HG03159 (cell line): Measurements from ENCODE around the gene LTB4R2.

ENCODE experiments used
- ATAC-seq: cut with Tn5 transposase; IDR thresholded peaks from one replicate; pipeline ENCODE4 v1.9.1; 2021; ENCODE audit warnings: mild to moderate bottlenecking, moderate library complexity; ENCODE audit not compliant: unreplicated experiment

Gene LTB4R2, protein sequence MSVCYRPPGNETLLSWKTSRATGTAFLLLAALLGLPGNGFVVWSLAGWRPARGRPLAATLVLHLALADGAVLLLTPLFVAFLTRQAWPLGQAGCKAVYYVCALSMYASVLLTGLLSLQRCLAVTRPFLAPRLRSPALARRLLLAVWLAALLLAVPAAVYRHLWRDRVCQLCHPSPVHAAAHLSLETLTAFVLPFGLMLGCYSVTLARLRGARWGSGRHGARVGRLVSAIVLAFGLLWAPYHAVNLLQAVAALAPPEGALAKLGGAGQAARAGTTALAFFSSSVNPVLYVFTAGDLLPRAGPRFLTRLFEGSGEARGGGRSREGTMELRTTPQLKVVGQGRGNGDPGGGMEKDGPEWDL

DNA sequence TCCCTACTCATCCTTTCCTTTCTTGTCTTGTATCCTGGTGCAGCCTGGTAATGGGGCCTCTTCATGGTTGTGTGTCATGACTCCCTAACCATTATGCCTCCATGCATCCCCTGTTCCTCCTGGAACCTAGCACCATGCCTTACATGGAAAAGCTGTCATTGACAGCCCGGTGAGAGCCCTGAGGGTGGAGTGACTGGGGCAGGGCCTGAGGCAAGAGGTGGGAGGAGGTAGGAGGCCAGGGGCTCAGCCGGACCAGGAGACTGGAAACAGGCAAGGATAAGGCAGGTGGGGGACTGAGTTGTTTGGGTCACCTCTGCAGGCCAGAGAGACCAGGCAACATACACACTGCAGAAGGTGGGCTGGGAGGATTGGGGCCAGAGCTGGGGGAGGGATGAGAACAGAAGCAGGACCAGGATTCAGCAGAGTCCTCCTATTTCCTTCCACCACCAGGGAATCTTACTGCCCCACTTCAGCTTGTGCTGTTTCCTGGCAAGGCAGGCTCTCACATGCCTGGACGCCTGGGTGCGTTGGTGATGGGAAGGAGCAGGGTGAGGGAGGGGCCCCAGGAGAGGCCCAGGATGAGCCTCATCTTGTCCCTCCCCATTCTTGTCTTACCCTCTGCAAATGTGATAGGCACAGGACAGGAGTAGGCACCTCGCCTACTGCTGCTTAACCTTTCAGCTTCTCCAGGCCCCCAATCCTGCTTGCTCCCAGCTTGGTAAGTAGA lies at the start of gene LTB4R2:
TSS of gene LTB4R2 (plus strand) at position 603 of the 727 bp plus-strand sequence. CDS start 525 bp downstream, outside the sequence.
- ATAC-seq = no peak

DNA sequence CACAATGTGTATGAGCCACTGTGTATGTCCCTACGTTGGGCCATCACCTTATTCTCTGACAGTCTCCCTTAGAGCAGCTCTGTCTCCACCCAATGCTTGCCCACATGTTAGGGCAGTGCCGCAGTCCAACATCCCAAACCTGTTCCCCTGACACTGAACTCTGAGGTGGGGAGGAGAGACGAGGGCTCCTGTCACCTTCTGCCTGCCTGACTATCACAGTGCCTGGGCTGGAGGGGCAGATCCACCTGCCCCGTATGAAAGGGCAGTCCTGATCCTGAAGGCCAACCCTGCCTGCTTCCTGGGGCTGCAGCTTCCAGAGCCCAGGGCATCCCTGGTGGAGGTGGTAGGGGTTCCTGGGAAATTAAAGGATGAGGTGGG lies 49.2 kb upstream of the LTB4R2 start:
- no peak for ATAC-seq

DNA sequence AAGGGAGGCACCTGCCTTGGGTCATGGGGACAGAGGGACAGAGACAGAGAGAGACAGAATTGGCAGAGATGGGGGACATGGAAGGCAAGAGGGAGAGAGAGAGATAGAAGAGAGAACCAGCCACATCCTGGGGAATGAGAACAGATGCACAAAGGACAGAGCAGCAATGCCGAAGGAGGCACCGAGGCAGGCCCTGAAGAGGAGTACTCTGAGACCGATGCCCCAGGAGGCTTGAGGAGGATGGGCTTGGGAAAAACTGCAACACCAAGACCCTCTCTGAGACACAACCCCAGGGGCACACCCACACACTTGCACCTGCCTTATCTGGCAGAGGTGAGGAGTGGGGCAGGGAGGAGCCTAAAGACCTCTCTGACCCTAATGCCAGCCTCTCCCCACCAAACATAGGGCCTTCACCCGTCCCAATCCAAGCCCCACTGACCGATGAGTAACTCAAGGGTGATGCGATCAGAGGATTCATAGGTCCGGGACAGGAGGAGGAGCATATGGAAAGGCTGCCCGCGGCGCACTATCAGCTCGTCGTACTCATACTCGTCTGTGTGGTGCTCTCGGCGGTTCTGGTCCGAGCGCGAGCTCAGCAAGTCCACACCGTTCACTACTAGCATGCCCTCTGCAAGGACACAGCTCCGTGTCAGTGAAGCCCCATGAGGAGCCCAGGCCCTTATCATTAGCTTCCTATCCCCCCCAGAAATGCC lies 48.5 kb upstream of the LTB4R2 start:
- ATAC-seq = no peak

DNA sequence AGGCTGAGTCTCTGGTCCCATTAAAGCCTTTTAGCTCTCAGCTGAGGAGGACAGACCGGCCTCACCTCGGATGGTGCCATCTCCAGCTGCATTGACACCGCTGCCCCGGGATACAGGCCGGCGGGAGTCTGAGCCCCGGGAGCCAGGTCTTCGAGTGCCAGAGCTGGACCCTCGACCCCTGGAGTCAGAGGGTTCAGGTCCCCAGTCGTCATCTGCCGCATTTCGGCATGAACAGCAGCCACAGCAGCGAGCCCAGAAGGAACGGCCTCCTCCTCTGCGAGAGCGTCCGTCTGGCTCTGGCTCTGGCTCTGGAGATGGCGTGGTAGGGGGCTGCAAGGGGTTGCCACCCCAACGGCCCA lies 48.0 kb upstream of the LTB4R2 start:
- ATAC-seq = no peak

DNA sequence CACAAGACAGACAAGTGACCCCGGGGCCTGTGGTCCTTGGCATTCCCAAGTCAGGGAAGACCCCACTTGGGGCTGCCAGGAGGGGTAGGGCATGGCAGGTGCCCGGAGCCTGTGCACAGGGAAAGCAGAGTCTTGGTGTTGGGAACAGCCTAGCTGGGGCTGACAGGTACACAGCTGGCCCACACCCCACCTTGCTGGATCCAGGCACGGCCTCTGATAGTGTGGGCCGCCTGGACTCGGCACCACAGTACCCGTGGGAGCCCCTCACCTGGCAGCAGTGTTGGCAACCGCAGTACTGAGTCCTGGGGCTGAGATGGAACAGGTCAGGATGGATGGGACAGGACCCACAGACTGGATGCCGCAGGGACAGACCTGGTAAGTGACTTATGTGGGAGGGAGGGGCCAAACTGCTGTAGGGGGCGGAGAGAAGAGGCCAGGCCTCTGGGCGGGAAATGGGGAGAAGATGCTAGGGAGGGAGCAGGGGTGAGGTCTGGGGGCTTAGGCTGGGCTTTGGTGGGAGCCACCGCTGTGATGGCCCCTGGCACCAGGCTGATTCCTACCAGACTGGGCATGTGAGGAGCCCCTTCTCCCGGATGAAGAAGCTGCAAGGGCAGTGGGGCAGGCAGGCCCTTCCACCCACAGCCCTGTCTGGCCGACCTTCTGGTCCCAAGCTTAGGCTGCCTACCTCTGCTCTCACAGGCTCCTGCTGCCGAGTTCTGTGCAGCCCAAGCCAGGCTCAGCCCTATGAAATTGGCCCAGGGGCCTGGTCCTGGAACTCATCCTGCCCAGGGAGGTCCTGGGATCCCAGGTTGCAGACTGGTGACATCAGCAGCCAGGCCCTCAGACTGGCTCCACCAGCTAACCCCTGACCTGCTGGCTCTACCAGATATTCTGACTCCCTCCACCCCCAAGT lies 46.9 kb upstream of the LTB4R2 start, which contains the start of gene TGM1:
TSS of gene TGM1 (minus strand) at position 357 of the 913 bp plus-strand sequence. CDS start 825 bp downstream, outside the sequence.
- ATAC-seq = no peak

DNA sequence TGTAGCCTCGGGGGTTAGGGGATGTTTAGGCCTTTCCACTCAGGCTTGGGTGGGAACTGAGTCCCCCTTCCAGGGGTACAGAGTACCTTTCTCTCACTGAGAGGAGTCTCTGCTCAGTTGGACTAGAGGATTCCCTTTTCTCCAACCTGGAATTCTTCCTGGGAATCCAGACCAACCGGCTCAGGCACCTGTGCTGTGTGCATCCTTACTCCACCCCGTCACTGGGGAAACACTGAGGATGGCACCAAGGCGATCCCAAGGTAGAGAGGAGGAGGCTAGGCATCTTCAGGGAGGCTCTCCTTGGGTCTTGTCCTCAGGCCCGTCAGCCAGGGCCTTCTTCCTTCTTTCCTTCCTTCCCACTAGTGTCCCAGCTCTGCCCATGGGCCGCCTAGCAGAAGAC lies 46.1 kb upstream of the LTB4R2 start:
- ATAC-seq = no peak

DNA sequence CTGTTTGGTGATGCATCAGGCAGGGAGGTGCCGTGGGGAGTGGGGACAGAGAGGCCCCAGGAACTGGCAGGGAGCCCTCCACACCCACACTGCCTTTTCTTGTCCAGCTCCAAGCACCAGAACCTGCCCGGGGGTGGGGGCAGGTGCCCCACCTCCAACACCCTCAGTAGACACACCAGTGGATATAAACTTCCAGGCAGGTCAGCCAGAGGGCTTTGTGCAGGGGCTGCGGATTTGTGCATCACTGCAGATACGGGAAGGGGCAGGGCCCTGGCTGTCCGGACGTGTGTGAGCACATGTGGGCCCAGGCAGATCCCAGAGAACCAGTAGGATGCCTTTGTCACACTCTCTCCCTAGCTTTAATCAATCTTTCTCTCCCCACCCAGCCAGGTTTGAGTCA lies 45.6 kb upstream of the LTB4R2 start:
- ATAC-seq = no peak

DNA sequence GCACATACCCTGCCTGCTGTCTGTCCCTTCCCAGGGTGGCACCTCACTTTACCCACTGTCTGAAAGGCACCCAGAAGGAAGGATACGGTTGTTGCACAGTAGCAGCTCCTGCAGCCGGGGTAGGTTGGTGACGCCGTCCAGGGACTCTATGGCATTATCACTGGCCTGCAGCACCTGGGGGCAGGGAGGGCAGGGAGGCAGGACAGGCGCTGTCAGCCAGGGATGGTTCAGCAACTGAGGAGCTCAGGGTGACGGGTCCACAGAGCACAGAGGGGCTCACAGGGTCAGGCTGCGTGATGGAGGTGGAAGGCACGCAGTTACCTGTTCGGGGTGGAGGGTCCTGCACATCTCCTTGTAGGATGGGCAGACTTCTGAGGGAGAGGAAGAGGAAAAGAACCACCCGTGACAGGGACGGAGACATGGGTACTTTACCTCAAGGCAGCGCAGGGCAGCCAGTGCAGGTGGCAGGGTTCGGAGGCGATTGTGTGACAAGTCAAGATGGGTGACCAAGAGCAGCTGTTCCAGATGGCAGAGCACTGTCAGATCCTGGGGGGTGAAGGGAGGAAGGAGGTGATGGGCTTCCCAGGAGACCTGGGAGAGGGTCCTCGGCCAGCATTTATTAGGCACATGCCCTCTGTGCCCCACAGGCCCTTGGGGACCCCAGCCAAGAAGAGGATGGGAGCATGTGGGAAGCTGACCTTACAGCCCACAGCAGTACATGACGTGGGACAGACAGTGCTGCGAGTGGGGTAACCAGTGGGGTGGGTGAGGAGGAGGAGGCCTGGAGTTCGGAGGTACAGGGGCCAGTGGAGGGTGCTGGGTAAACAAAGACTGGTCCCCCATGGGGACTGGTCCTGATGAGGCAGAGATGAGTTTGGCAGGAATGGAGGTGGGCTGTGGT lies 43.3 kb upstream of the LTB4R2 start:
- no peak for ATAC-seq

DNA sequence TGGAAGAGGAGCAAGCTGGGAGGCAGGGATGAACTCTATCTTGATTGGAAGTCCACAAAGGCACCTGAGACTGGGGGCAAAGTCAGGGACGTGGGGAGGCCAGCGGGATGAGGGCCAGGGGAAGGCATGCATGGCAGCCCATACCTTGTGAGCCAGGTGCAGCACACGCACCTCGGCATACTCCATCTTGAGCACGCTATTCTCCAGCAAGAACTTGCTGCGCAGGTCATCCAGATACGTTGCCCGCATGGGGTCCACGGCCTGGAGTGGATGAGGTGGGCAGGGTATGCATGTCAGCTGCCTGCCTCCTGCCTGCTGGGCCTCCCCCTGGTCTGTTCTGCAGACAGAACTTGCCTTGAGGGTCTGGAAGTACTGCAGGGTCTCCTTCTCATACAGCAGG lies 42.4 kb upstream of the LTB4R2 start:
- no peak for ATAC-seq

DNA sequence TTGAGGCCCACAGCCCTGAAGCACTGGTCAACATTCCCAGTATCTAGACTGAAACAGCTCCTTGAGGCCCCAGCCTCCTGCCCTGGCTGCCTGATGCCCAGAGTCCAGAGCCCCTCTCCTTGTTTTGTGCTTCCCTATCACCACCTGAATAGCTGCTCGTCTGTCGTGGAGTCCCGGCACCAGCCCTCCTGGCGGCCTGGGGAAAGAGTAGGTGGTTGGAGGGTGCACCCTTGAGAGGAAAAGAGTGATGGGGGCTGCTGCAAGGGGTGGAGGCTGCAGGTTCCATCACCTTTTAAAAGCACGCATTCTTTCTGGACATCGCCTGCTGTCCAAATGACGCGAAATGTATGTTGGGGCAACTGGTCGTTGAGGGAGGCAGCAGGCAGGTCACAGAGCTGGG lies 41.7 kb upstream of the LTB4R2 start:
- no peak for ATAC-seq

DNA sequence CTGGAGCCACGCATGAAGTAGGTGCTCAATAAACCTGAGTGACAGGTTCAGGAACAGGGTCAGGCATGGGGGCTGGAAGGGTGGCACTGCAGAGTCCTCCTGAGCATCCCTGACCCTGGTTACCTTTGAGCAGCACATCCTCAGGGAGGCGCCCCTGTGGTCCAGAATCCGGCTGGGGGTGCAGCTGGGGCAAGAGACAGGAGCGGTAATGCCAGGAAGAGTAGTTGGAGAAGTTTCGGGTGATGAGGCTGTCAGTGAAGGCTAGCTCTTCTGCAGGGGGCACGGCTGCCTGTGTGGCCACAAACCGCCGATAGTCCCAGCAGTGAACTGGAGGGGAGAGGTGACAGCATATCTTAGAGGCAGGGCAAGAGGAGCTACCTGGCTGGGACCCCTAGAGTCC lies 40.6 kb upstream of the LTB4R2 start:
- ATAC-seq = no peak

DNA sequence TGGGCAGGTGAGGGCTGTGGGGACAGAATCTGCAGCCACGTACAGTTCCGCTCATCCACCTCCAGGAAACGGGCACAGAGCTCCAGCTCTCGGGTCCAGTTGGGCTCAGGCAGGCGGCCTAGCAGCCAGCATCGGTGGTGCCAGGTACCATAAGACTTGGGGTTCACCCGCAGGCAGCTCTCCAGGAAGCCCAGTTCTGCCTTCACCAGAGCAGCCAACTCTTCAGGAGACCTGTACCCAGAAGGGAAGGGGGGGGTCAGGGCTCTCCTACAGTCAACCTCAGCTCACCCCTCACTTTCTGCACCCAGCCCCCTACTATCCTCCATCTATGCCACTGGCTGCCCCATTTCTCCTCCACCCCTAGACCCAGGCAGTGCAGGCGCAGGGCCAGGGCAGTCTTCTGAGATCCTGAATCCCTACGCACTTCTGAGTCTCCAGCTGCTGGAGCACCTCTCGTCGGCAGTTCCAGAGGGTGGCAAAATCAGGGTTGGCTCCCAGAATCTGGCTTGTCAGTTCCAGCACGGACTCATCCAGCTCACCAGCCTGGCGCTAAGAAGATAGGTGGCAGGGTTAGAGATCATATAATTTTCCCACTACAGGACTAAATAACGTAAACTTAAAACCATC lies 39.9 kb upstream of the LTB4R2 start:
- ATAC-seq = no peak

DNA sequence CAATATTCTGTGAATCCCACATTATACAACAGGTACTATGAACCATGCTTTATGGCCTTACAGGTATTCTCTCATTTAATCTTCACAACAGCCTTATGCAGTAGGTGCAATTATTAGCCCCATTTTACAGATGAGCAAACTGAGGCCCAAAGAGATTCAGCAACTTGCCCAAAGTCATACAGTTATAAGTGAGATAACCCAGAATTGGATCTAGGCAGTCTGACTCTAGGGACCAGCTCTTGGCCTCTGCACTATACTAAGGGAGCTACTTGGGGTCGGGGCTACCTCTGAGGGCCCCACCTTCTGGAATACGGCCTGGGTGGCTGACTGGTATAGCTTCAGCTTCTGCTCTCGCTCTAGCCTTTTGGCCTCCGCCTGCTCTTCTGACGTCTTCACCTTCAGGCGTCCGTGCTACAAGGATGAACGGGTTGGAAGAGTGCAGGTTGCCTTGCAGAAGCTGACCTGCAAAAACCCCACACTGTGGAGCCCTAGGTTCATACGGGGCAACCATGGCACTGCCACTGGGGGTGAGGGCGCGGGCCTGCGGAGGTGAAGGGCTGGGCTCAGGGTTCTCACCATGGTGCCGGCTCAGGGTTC lies 39.3 kb upstream of the LTB4R2 start:
- ATAC-seq = no peak

DNA sequence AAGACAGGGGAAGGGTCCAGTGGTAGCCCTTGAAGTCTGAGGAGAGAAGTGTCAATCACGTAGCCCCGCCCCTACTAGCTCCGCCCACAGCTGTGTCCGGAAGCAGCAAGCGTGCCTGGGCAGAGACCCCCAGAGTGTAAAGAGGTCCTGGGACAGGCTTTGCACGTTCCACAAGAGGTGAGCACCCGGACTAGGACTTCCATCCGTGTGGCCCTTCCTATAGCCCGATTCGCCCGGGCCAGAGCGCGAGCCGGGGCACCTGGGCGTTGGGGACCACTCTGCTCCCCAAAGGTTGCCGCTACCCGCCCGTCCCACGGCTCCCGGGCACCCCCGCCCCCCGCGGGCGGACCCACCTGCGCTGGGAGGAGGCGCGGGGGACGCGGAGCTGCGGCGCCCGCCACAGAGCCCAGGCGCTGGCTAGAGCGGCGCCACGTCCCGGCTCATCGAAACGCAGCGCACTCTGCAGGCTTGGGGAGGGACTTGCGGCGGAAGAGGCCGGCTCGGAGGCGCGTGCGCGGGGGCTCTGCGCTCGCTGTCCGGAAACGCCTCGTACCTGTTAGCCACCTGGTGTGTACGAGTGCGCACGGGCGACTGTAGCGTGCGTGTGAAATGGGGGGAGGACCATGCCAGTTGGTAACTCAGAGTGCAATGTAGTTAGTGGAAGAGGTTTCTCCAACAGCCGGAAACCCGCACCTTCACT lies 38.7 kb upstream of the LTB4R2 start, which contains the start of gene RABGGTA:
TSS of gene RABGGTA (minus strand) at position 464 of the 700 bp plus-strand sequence. CDS start 482 bp downstream, outside the sequence.
- ATAC-seq = peak; percentile 85

DNA sequence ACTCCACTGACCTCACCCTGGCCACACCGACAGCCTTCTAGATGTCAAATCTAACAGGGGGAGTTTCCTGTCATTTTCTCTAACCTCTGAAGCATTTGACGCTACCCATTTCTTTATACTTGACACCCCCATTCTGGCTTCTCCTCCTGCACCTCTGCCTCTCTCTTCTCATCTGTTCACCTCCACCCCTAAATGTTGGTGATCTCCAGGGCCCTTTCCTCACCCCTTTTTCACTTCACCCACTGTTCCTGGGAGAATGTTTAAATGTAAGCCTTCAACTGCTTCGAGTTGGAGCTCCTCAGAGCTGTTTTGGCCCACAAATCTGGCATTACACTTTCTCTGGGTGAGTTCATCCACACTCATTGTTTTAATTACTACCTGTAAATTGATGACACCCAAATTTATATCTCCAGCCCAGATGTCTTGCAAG lies 38.1 kb upstream of the LTB4R2 start:
- ATAC-seq = no peak

DNA sequence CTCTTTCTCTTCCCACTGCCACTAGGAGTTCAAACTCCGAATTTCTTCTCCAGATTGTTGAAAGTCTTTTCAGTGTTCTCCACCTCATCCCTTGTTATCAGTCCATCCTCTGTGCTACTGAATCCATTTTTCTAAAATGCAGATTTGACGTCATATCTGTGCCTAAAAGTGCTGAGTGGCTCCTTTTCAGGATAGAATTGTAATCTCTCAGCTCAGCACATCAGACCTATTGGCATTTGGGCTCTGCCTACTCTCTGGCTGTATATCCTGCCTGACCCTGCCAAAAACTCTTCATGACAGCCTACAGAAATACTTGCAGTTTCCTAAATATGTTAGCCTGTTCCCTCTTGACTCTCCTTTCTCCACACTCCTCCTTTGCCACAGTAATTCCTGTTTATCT lies 37.5 kb upstream of the LTB4R2 start:
- ATAC-seq = no peak

DNA sequence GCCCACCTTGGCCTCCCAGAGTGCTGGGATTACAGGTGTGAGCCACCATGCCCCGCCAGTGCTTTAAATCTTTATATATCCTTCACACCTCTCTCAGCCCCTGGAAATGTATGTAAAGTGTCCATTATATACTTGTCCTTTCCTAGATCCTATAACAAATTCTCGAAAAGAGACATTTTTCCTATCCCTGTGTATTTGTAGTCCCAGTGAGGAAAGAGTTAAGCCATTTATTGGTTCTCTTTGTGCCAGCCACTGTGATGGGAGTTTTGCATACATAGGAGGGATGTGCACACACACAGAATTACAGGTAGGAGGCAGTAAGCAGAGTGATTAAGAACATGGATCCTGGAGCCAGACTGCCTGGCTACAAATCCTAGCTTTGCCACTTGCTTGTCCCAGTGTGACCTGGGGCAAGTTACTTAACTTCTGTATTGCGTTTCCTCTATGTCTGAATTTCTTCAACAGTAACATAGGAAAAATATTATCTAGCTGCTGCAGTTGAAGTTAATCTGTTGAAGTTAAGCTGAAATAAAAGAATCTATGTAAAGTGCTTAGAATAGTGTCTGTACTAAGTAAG lies 36.4 kb upstream of the LTB4R2 start:
- no peak for ATAC-seq

DNA sequence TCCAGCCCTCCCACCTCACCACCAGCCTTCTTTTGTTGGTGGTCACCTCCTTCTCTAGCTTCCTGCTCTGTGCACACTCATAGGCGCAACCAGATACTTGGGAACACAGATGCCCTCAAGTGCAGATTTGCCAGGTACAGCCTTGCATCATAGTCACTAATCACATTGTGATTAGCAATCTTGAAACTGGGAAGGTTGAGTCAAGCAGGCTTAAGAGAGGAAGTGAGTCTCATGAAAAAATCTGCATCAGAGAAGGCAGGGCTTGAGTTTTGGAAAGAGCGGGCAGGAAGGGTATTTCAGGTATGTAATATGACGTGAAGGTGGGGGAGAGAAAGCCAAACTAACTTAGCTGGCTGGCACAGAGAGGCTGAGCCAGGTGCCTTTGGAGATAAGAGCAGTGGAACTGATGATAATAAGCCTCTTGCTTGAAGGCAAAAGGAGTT lies 35.8 kb upstream of the LTB4R2 start:
- ATAC-seq = peak; percentile 37
